GM13977 (cell line): ENCODE results near the gene CREB3L1.

Experiments used
- DNase-seq: peaks from one replicate; pipeline ENCODE4 v3.0.0; 2012; ENCODE audit warnings: low spot score
- in situ Hi-C: fragments of 300-500 bp; cut with MboI; formaldehyde crosslinking; loops from one replicate; pipeline ENCODE4 v1.12.0; 2022; ENCODE audit warnings: low sequenced_read_pairs, low pct_unique_long_range_greater_than_20kb, mixed read lengths, inconsistent platforms; ENCODE audit not compliant: unreplicated experiment
- TF ChIP-seq, protein P1 (sequence below): IDR thresholded peaks from 2 replicates; pipeline ENCODE4 v1.5.1; 2012; ENCODE audit warnings: mild to moderate bottlenecking, control low read depth; ENCODE audit not compliant: insufficient read depth; ENCODE audit errors: extremely low read depth, missing control alignments

CREB3L1 gene

DNA sequence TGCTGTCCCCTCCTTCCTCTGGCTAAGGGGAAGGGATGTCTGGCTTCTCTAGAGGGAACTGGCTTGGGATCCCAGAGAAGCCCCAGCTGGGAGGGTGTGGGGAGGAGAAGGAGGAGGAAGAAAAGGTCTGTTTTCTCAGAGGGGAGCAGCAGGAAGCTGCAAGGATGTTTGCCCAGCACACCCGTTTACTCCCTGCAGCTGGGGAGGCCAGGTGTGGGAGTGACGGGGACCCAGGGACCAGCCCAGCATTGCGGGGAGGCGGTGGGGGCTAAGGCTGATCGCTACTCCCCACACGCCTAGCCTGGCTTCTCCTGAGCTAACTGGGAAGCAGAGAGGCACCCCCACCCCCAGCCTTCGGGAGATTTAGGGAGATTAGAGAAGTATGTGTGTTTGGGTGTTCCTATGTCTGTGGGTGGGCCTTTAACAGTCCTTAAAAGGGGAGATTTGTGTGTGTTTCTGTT is 3.9 kb downstream of the CREB3L1 start:
- no peak for DNase-seq
- in situ Hi-C loops = no loop called here
- TF ChIP-seq, protein P1, sequence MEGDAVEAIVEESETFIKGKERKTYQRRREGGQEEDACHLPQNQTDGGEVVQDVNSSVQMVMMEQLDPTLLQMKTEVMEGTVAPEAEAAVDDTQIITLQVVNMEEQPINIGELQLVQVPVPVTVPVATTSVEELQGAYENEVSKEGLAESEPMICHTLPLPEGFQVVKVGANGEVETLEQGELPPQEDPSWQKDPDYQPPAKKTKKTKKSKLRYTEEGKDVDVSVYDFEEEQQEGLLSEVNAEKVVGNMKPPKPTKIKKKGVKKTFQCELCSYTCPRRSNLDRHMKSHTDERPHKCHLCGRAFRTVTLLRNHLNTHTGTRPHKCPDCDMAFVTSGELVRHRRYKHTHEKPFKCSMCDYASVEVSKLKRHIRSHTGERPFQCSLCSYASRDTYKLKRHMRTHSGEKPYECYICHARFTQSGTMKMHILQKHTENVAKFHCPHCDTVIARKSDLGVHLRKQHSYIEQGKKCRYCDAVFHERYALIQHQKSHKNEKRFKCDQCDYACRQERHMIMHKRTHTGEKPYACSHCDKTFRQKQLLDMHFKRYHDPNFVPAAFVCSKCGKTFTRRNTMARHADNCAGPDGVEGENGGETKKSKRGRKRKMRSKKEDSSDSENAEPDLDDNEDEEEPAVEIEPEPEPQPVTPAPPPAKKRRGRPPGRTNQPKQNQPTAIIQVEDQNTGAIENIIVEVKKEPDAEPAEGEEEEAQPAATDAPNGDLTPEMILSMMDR = no peak

DNA sequence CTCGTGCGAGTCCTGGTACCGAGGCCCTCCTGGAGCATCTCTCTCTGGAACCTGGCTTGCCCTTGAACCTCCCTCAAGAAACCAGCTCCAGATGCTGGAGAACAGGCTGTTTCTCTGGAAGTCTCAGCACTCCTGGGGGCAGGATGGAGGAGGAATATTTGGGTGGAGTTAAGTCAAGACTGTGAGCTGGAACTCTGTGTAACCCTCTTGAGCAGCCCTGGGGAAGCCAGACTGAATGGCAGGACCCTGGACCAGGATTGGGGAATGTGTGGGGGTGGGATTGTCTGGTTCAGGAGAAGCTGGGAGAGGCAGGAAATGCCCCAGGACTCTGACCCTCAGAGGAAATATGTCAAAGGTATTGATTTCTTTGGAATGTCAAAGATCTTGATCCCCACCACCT is 7.7 kb downstream of the CREB3L1 start:
- in situ Hi-C loops = no loop called here
- TF ChIP-seq, protein P1 = no peak
- no peak for DNase-seq

DNA sequence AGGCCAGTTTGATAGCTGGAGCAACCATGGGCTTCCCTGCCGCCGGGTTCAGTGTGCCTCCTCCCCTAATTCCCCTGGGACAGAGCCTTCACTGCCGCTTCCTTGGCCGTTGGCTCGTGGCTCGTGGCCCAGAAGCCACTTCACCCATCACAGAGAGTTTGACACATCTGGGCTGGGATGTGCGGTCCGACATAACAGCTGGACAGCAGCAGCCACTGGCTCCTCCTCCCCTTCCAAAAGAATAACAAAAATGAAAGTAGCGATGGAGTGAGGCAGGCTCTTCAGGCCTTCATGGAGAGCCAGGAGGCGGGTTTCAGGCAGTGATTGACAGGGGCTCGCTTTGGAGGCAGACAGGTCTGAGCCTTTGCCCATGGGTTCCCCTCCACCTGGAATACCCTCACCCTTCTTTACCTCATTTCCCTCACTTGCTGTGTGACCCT is 8.2 kb downstream of the CREB3L1 start:
- in situ Hi-C loops = no loop called here
- no peak for DNase-seq
- TF ChIP-seq, protein P1 = no peak

DNA sequence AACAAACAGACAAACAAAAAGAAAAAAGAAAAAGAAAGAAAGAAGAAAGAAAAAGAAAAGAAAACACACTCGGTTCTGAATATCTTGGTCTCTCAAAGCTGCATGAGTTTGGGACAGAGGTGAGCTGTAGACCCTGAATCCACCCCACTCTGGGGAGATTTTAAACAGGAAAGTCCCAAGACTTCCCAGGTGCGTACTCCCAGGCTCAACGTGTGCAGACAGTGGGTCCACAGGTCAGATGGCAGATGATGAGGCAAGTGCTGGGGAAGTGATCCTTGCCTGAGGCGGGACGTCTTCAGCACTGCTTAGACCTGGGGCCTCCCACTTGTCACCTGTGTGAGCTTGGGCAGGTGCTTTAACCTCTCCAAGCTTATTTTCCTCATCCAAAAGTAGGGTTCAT is 9.3 kb downstream of the CREB3L1 start:
- in situ Hi-C loops = no loop called here
- TF ChIP-seq, protein P1 = no peak
- DNase-seq = no peak

DNA sequence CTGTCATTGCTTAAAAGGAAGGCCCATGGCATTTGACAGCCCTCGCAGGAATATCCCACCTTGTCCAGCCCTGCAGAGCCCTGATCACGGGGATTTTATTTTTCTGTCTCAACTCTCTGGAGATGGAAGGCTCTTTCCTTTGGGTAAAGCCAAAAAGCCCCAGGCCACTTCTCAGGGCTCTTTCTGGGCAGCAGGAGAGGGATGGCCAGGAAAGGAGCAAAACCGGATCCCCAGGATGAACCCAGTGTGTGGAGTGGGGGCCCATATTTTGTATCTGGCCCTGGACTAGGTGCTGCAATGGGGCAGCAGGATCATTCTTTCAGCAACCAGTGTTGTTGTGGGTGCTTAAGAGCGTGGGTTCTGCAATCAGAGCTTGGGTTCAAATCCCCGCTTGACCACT is 11.0 kb downstream of the CREB3L1 start:
- no peak for DNase-seq
- in situ Hi-C loops = no loop called here
- TF ChIP-seq, protein P1 = no peak

DNA sequence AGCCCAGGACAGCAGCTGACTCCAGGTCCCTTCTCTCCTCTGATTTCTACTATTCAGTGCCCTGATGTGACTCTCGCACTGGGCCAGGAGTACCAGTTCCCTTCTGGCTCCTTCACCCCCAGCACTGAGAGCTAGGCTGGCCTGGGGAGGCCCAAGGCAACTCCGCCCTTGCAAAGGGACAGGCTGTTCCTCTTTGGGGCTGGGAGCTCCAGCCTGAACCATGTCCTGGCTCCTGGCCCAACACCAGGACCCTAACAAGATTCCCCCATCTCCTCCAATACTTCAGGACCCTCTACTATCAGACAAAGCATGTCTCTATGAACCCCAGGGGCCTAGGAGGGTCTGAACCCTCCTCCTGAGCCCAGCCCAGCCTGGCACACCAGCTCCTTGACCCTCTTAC is 12.5 kb downstream of the CREB3L1 start:
- DNase-seq = no peak
- TF ChIP-seq, protein P1 = no peak
- in situ Hi-C loops = no loop called here
